IMR-90 (cell line): ENCODE results near the gene ASB16. TPM values are rescaled to one million over a fixed set of nuclear protein-coding genes. Genes with fewer than 3 reads are reported as not detected.

Experiments
- ATAC-seq: fragments of 200-7000 bp; cut with Tn5 transposase; 2 replicates; pipeline ENCODE4 v1.9.1; 2020; ENCODE audit warnings: low read depth, mild to moderate bottlenecking, moderate library complexity
- BruUV-seq: library from RNA; stranded (reverse); fragments of 400-500 nt; replicated peaks from 2 replicates; lab custom pipeline; 2021; lab: Mats Ljungman, UMichigan
- CTCF ChIA-PET: fragments of 300-600 bp; formaldehyde crosslinking; extraction: SDS; loops from one replicate; lab custom pipeline; 2021; ENCODE audit warnings: antibody characterized with exemption; lab: Yijun Ruan, JAX
- POLR2A ChIA-PET: fragments of 300-600 bp; sonication (Branson Sonifier 250); formaldehyde crosslinking; loops from one replicate; lab custom pipeline; 2022; ENCODE audit warnings: antibody characterized with exemption; ENCODE audit not compliant: unreplicated experiment; lab: Charles Lee
- DNase-seq: peaks from one replicate; pipeline ENCODE4 v3.0.0; 2013
- H2AFZ ChIP-seq: replicated peaks from 2 replicates; pipeline ENCODE3; 2013; ENCODE audit warnings: low read length, mild to moderate bottlenecking; ENCODE audit not compliant: poor library complexity
- H2AK5ac ChIP-seq: 2 replicates; pipeline ENCODE4 v1.6.1; 2013; ENCODE audit warnings: low read depth, low read length, inconsistent platforms
- H2AK9ac ChIP-seq: replicated peaks from 2 replicates; pipeline ENCODE3; 2013; ENCODE audit warnings: mild to moderate bottlenecking, low read depth, low read length, moderate library complexity; ENCODE audit not compliant: poor library complexity
- H2BK120ac ChIP-seq: 2 replicates; pipeline ENCODE4 v1.6.1; 2013; ENCODE audit warnings: low read depth, low read length, inconsistent platforms
- H2BK15ac ChIP-seq: 3 replicates; pipeline ENCODE4 v1.6.1; 2013; ENCODE audit warnings: low read depth, low read length, inconsistent platforms
- H2BK20ac ChIP-seq: 2 replicates; pipeline ENCODE4 v1.6.1; 2013; ENCODE audit warnings: low read depth, mild to moderate bottlenecking, inconsistent platforms, low read length, moderate library complexity
- H2BK5ac ChIP-seq: 2 replicates; pipeline ENCODE4 v1.6.1; 2013; ENCODE audit warnings: mild to moderate bottlenecking, low read depth, low read length, inconsistent platforms; ENCODE audit not compliant: poor library complexity, severe bottlenecking
- H3K14ac ChIP-seq: replicated peaks from 2 replicates; pipeline ENCODE4 v1.6.1; 2013; ENCODE audit warnings: low read depth, low read length, inconsistent platforms
- H3K18ac ChIP-seq: 2 replicates; pipeline ENCODE4 v1.6.1; 2013; ENCODE audit warnings: low read depth, low read length, control low read depth
- H3K23ac ChIP-seq: 2 replicates; pipeline ENCODE4 v1.6.1; 2013; ENCODE audit warnings: low read depth, low read length, inconsistent platforms
- H3K27ac ChIP-seq: 2 replicates; pipeline ENCODE4 v1.5.1; 2013; ENCODE audit warnings: mild to moderate bottlenecking, control low read depth, low read length; ENCODE audit not compliant: insufficient read depth
- H3K27me3 ChIP-seq: 2 replicates; pipeline ENCODE4 v1.6.1; 2013; ENCODE audit warnings: low read length; ENCODE audit not compliant: control insufficient read depth, insufficient read depth
- H3K36me3 ChIP-seq: 2 replicates; pipeline ENCODE4 v1.6.1; 2013; ENCODE audit warnings: low read length, mixed read lengths; ENCODE audit not compliant: control insufficient read depth, insufficient read depth
- H3K4ac ChIP-seq: 2 replicates; pipeline ENCODE4 v1.6.1; 2013; ENCODE audit warnings: low read depth, low read length, inconsistent platforms
- H3K4me1 ChIP-seq: 2 replicates; pipeline ENCODE4 v1.6.1; 2013; ENCODE audit warnings: low read length, mixed read lengths; ENCODE audit not compliant: control insufficient read depth, insufficient read depth
- H3K4me2 ChIP-seq: 2 replicates; pipeline ENCODE4 v1.6.1; 2013; ENCODE audit warnings: low read depth, mild to moderate bottlenecking, control low read depth, low read length, moderate library complexity
- H3K4me3 ChIP-seq: 2 replicates; pipeline ENCODE4 v1.5.1; 2013; ENCODE audit warnings: low read depth, mild to moderate bottlenecking, control low read depth, low read length, moderate library complexity; ENCODE audit not compliant: insufficient read depth
- H3K56ac ChIP-seq: 2 replicates; pipeline ENCODE4 v1.6.1; 2013; ENCODE audit warnings: low read length, inconsistent platforms; ENCODE audit not compliant: insufficient read depth; ENCODE audit errors: extremely low read depth
- H3K79me1 ChIP-seq, 2 experiments: 2 replicates each; pipeline ENCODE4 v1.6.1; 2013; ENCODE audit warnings: low read length in 2 of 2, inconsistent platforms in 1 of 2, low read depth in 1 of 2
- H3K9ac ChIP-seq: 2 replicates; pipeline ENCODE4 v1.6.1; 2013; ENCODE audit warnings: low read depth, low read length, control low read depth
- H3K9me1 ChIP-seq: 2 replicates; pipeline ENCODE4 v1.6.1; 2013; ENCODE audit warnings: low read length, inconsistent platforms; ENCODE audit not compliant: insufficient read depth
- H3K9me3 ChIP-seq: 2 replicates; pipeline ENCODE4 v1.6.1; 2013; ENCODE audit warnings: low read length; ENCODE audit not compliant: control insufficient read depth, insufficient read depth
- H4K20me1 ChIP-seq: 2 replicates; pipeline ENCODE4 v1.6.1; 2013; ENCODE audit warnings: low read length, inconsistent platforms; ENCODE audit not compliant: insufficient read depth
- H4K5ac ChIP-seq: 2 replicates; pipeline ENCODE4 v1.6.1; 2013; ENCODE audit warnings: mild to moderate bottlenecking, low read depth, low read length, control low read depth
- H4K8ac ChIP-seq, 2 experiments: 2 replicates each; pipeline ENCODE4 v1.6.1; 2013; ENCODE audit warnings: low read depth in 2 of 2, low read length in 2 of 2, control low read depth in 1 of 2, inconsistent platforms in 1 of 2
- H4K91ac ChIP-seq: 2 replicates; pipeline ENCODE4 v1.6.1; 2013; ENCODE audit warnings: low read depth, low read length, inconsistent platforms; ENCODE audit not compliant: insufficient read depth
- FOS ChIP-seq: fragments of 150-350 bp; IDR thresholded peaks from 2 replicates; pipeline ENCODE4 v1.6.1; 2016; ENCODE audit warnings: low read depth, low read length
- MAFK ChIP-seq: IDR thresholded peaks from 2 replicates; pipeline ENCODE4 v1.6.1; 2012; ENCODE audit warnings: low read depth, low read length, improper control_type of control experiment
- MXI1 ChIP-seq: IDR thresholded peaks from 2 replicates; pipeline ENCODE4 v1.6.1; 2012; ENCODE audit warnings: low read depth, mild to moderate bottlenecking, low read length, moderate library complexity, borderline replicate concordance
- WGBS, 2 experiments: methylation state at CpG; one replicate each; pipeline versions ENCODE4 v1.1.5 to v1.1.7; 2013; ENCODE audit warnings: missing lambda C conversion rate in 2 of 2; ENCODE audit not compliant: insufficient read length in 1 of 2; ENCODE audit errors: extremely low coverage in 2 of 2; 5-methylcytosine and 5-hydroxymethylcytosine counted together
- dilution Hi-C: fragments of 300-500 bp; cut with HindIII; formaldehyde crosslinking; loops from one replicate; pipeline ENCODE4 v1.14.3; 2018; ENCODE audit warnings: low sequenced_read_pairs; ENCODE audit not compliant: unreplicated experiment
- in situ Hi-C: fragments of 300-500 bp; cut with MboI; formaldehyde crosslinking; loops from 3 replicates; pipeline ENCODE4 v1.14.3; 2019; ENCODE audit warnings: low sequenced_read_pairs, inconsistent platforms, mixed read lengths
- intact Hi-C: fragments of 100-400 bp; cut with micrococcal nuclease; formaldehyde crosslinking; loops from 2 replicates; pipeline ENCODE4 v1.10.0; 2022
- polyA plus RNA-seq, 3 experiments: library from polyadenylated mRNA; depleted of rRNA; stranded (reverse); fragments of >200 nt; gene quantifications; 2 replicates each; pipeline ENCODE4 v1.2.3, GENCODE V29; 2012; ENCODE audit warnings: low replicate concordance in 1 of 3
- total RNA-seq: library from RNA; depleted of rRNA; stranded (reverse); fragments of >200 nt; gene quantifications from 2 replicates; pipeline ENCODE4 v1.2.3, GENCODE V29; 2012
- TF ChIP-seq, protein P1 (sequence below): fragments of 150-350 bp; IDR thresholded peaks from 2 replicates; pipeline ENCODE4 v1.6.1; 2016; ENCODE audit warnings: low read depth, mild to moderate bottlenecking, low read length, moderate library complexity, borderline replicate concordance

Gene ASB16
- total and polyA plus RNA-seq, 2 of the 4 experiments (the other 2 are of a cell fraction) = 0.05 TPM; not detected in 1

GRCh38 chr17:44204441-44204882 is 34.0 kb downstream of the ASB16 start:
- H3K4ac ChIP-seq = peak overlapping the region; percentile 41
- H3K4me2 ChIP-seq = no peak overlapping the region
- no peak overlapping the region; the same call in 1 of the 2 replicates for H2BK120ac ChIP-seq
- H3K14ac ChIP-seq = 0 out of 2 replicates have a peak overlapping the region, but pooled peaks have one; percentile 49
- peaks cover 26% of the 10 kb centered on the region for H3K9me1 ChIP-seq
- ChIA-PET POLR2A (no interaction called here), CTCF (no interaction called here)
- dilution Hi-C loops = no loop called here
- H3K18ac ChIP-seq = no peak overlapping the region
- DNase-seq (peak; percentile 61), ATAC-seq (no peak)
- peak overlapping the region; percentile 71 for H2AK5ac ChIP-seq
- H3K79me1 ChIP-seq = peaks cover 12 to 49% of the 10 kb centered on the region in 2 experiments; a peak in 3 of 4 replicates
- in situ Hi-C loops = loop anchor here (25.0 kb wide), 2 partner anchors 308 to 433 kb away; partner anchors contain the start of gene GPATCH8
- H3K27ac ChIP-seq = no peak overlapping the region
- H2AFZ ChIP-seq = peak overlapping the region; percentile 67
- no peak overlapping the region for H4K8ac ChIP-seq
- no peak overlapping the region for H2AK9ac ChIP-seq
- H3K9me3 ChIP-seq = no peaks in the 10 kb centered on the region
- H2BK15ac ChIP-seq = 0 out of 3 replicates have a peak overlapping the region, but pooled peaks have one; percentile 3
- H3K4me3 ChIP-seq = no peak overlapping the region
- peaks cover 19% of the 10 kb centered on the region for H3K4me1 ChIP-seq
- peak overlapping the region; percentile 4 for H2BK5ac ChIP-seq
- H2BK20ac ChIP-seq = peak overlapping the region; percentile 32; the same call in 1 of the 2 replicates
- H4K91ac ChIP-seq = no peak overlapping the region
- no peak overlapping the region for H3K23ac ChIP-seq
- H3K9ac ChIP-seq = no peak overlapping the region
- H4K20me1 ChIP-seq = peaks cover 19% of the 10 kb centered on the region; the same call in 1 of the 2 replicates
- no peak overlapping the region for H4K5ac ChIP-seq
- H3K27me3 ChIP-seq = no peaks in the 10 kb centered on the region
- peaks cover 27% of the 10 kb centered on the region for H3K36me3 ChIP-seq
- TF ChIP-seq, protein P1, sequence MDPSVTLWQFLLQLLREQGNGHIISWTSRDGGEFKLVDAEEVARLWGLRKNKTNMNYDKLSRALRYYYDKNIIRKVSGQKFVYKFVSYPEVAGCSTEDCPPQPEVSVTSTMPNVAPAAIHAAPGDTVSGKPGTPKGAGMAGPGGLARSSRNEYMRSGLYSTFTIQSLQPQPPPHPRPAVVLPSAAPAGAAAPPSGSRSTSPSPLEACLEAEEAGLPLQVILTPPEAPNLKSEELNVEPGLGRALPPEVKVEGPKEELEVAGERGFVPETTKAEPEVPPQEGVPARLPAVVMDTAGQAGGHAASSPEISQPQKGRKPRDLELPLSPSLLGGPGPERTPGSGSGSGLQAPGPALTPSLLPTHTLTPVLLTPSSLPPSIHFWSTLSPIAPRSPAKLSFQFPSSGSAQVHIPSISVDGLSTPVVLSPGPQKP = no peak
- TF ChIP-seq FOS (peak; percentile 30; the same call in 1 of the 2 replicates), MAFK (no peak), MXI1 (no peak)
- BruUV-seq = no TSS peak
- 40% methylated on average over 1 of the region's 5 CpGs; no CpG with 5 or more reads in 1 of the 2 experiments for WGBS, 2 experiments
- H3K56ac ChIP-seq = no peak overlapping the region
- intact Hi-C loops = loop anchor here (5.0 kb wide), 3 partner anchors 123 to 318 kb away; partner anchors contain the start of gene GRN
